GM12878 (cell line): ENCODE data around the gene IMMP2L. TPM values are rescaled to one million over a fixed set of nuclear protein-coding genes. Genes with fewer than 3 reads are reported as not detected.

Source experiments
- ATAC-seq: fragments of 200-7000 bp; cut with Tn5 transposase; 3 replicates; pipeline ENCODE4 v1.9.1; 2020; ENCODE audit warnings: mild to moderate bottlenecking, moderate library complexity
- BruUV-seq: library from RNA; stranded (reverse); fragments of 400-500 nt; replicated peaks from 2 replicates; lab custom pipeline; 2021; lab: Mats Ljungman, UMichigan
- CTCF ChIA-PET: fragments of 300-600 bp; sonication (Branson Sonifier 250); formaldehyde crosslinking; extraction: SDS; loops from one replicate; lab custom pipeline; 2021; ENCODE audit warnings: inconsistent platforms; lab: Yijun Ruan, JAX
- POLR2A ChIA-PET: fragments of 350-600 bp; formaldehyde crosslinking; extraction: SDS; loops from one replicate; lab custom pipeline; 2021; ENCODE audit warnings: inconsistent platforms; lab: Charles Lee
- RAD21 ChIA-PET: fragments of 300-600 bp; sonication (Branson Sonifier 250); formaldehyde crosslinking; loops from one replicate; lab custom pipeline; 2023; ENCODE audit warnings: antibody characterized with exemption; ENCODE audit not compliant: unreplicated experiment; lab: Charles Lee
- SMC1A ChIA-PET: fragments of 300-600 bp; sonication (Branson Sonifier 250); formaldehyde crosslinking; loops from one replicate; lab custom pipeline; 2023; ENCODE audit not compliant: unreplicated experiment, uncharacterized antibody; lab: Charles Lee
- DNase-seq: peaks from one replicate; pipeline ENCODE4 v3.0.0-alpha.2; 2011; ENCODE audit warnings: low read depth, low spot score
- FAIRE-seq: peaks from 3 replicates; lab custom pipeline; 2011; peaks lifted over from hg19 to GRCh38; lab: Jason Lieb, UNC
- H2AFZ ChIP-seq: 2 replicates; pipeline ENCODE4 v1.6.0; 2011; ENCODE audit warnings: low read depth, low read length, control low read depth; ENCODE audit not compliant: control insufficient read depth
- H3K27ac ChIP-seq: 2 replicates; pipeline ENCODE4 v1.5.1; 2011; ENCODE audit warnings: control low read depth; ENCODE audit not compliant: control insufficient read depth, insufficient read depth
- H3K27me3 ChIP-seq, 2 experiments: replicated peaks in 1 of 2; 2 replicates each; pipeline versions ENCODE4 v1.6.0 to v1.6.1; 2011; ENCODE audit warnings: low read length in 1 of 2; ENCODE audit not compliant: control insufficient read depth in 2 of 2, insufficient read depth in 2 of 2
- H3K36me3 ChIP-seq, 2 experiments: 2 replicates each; pipeline ENCODE4 v1.5.1; 2011; ENCODE audit warnings: low read length in 1 of 2; ENCODE audit not compliant: control insufficient read depth in 2 of 2, insufficient read depth in 2 of 2
- H3K4me1 ChIP-seq: 2 replicates; pipeline ENCODE4 v1.6.1; 2011; ENCODE audit warnings: mild to moderate bottlenecking, low read length, moderate library complexity, mixed read lengths; ENCODE audit not compliant: control insufficient read depth, insufficient read depth
- H3K4me2 ChIP-seq: 2 replicates; pipeline ENCODE4 v1.6.0; 2011; ENCODE audit warnings: control low read depth; ENCODE audit not compliant: control insufficient read depth, insufficient read depth
- H3K4me3 ChIP-seq: fragments of 200-600 bp; sonication (generic); 2 replicates; pipeline ENCODE4 v1.5.1; 2016
- H3K79me2 ChIP-seq: 2 replicates; pipeline ENCODE4 v1.6.0; 2011; ENCODE audit warnings: low read length; ENCODE audit not compliant: control insufficient read depth, insufficient read depth
- H3K9ac ChIP-seq: 2 replicates; pipeline ENCODE4 v1.8.0; 2011; ENCODE audit warnings: low read length, control low read depth, mixed read lengths; ENCODE audit not compliant: control insufficient read depth, insufficient read depth
- H3K9me3 ChIP-seq: replicated peaks from 3 replicates; pipeline ENCODE4 v1.5.1; 2011; ENCODE audit warnings: mild to moderate bottlenecking, low read length; ENCODE audit not compliant: control insufficient read depth, insufficient read depth
- H4K20me1 ChIP-seq: 2 replicates; pipeline ENCODE4 v1.6.0; 2011; ENCODE audit not compliant: control insufficient read depth, insufficient read depth
- BACH1 ChIP-seq: fragments of 450-650 bp; IDR thresholded peaks from 2 replicates; pipeline ENCODE4 v1.6.1; 2017; ENCODE audit warnings: mild to moderate bottlenecking, borderline replicate concordance
- ELK1 ChIP-seq: IDR thresholded peaks from 2 replicates; pipeline ENCODE4 v1.6.1; 2012; ENCODE audit warnings: low read depth, low read length, improper control_type of control experiment
- FOS ChIP-seq: IDR thresholded peaks from 3 replicates; pipeline ENCODE4 v1.6.1; 2011; ENCODE audit warnings: borderline replicate concordance; ENCODE audit not compliant: insufficient read length; ENCODE audit errors: extremely low read depth
- FOXM1 ChIP-seq: IDR thresholded peaks from 2 replicates; pipeline ENCODE4 v1.6.1; 2012; ENCODE audit warnings: low read depth, mild to moderate bottlenecking, inconsistent platforms, low read length, moderate library complexity
- GATAD2B ChIP-seq: fragments of 450-650 bp; conservative IDR thresholded peaks from 2 replicates; pipeline ENCODE4 v1.6.1; 2017; ENCODE audit warnings: low read depth, mild to moderate bottlenecking, moderate library complexity
- JUND ChIP-seq: IDR thresholded peaks from 2 replicates; pipeline ENCODE4 v1.6.1; 2012; ENCODE audit warnings: low read depth, mild to moderate bottlenecking, low read length, improper control_type of control experiment, moderate library complexity
- KLF5 ChIP-seq: fragments of 450-650 bp; IDR thresholded peaks from 2 replicates; pipeline ENCODE4 v1.6.1; 2014; ENCODE audit warnings: mild to moderate bottlenecking; ENCODE audit not compliant: partially characterized antibody
- MXI1 ChIP-seq: fragments of 150-350 bp; IDR thresholded peaks from 2 replicates; pipeline ENCODE4 v1.6.1; 2011; ENCODE audit warnings: low read depth, mild to moderate bottlenecking, inconsistent platforms, low read length, improper control_type of control experiment
- MYC ChIP-seq: IDR thresholded peaks from 2 replicates; pipeline ENCODE4 v1.6.1; 2011; ENCODE audit warnings: mild to moderate bottlenecking, low read length, moderate library complexity, inconsistent platforms; ENCODE audit not compliant: insufficient read depth, insufficient replicate concordance, insufficient read length, severe bottlenecking
- NRF1 ChIP-seq: conservative IDR thresholded peaks from 2 replicates; pipeline ENCODE4 v1.6.1; 2011; ENCODE audit warnings: mild to moderate bottlenecking, low read depth, low read length, improper control_type of control experiment
- PAX8 ChIP-seq: fragments of 450-650 bp; IDR thresholded peaks from 2 replicates; pipeline ENCODE4 v1.6.1; 2017; ENCODE audit warnings: mild to moderate bottlenecking, moderate library complexity
- POLR2AphosphoS2 ChIP-seq: IDR thresholded peaks from 2 replicates; pipeline ENCODE4 v1.6.1; 2011; ENCODE audit warnings: low read depth, mild to moderate bottlenecking, low read length, improper control_type of control experiment, moderate library complexity
- POU2F2 ChIP-seq: IDR thresholded peaks from 3 replicates; pipeline ENCODE4 v1.6.1; 2011; ENCODE audit warnings: low read depth, mild to moderate bottlenecking, low read length, borderline replicate concordance
- RAD21 ChIP-seq: IDR thresholded peaks from 2 replicates; pipeline ENCODE4 v1.6.1; 2011; ENCODE audit warnings: mild to moderate bottlenecking, low read depth, low read length, moderate library complexity; ENCODE audit not compliant: insufficient read depth
- SREBF2 ChIP-seq: IDR thresholded peaks from 2 replicates; pipeline ENCODE4 v1.6.1; 2012; ENCODE audit warnings: mild to moderate bottlenecking, low read length
- TAF1 ChIP-seq: IDR thresholded peaks from 2 replicates; pipeline ENCODE4 v1.6.1; 2011; ENCODE audit warnings: mild to moderate bottlenecking, low read depth, low read length, borderline replicate concordance
- TCF3 ChIP-seq: IDR thresholded peaks from 2 replicates; pipeline ENCODE4 v1.6.1; 2012; ENCODE audit warnings: low read depth, mild to moderate bottlenecking, low read length, borderline replicate concordance; ENCODE audit not compliant: insufficient read depth
- TCF7 ChIP-seq: IDR thresholded peaks from 2 replicates; pipeline ENCODE4 v1.6.1; 2014; ENCODE audit warnings: antibody characterized with exemption, borderline replicate concordance
- ZNF384 ChIP-seq: IDR thresholded peaks from 2 replicates; pipeline ENCODE4 v1.6.1; 2012; ENCODE audit warnings: low read depth, mild to moderate bottlenecking, low read length, improper control_type of control experiment, borderline replicate concordance
- WGBS: methylation state at CpG from one replicate; pipeline ENCODE4 v1.1.6; 2016; ENCODE audit warnings: low lambda C conversion rate; ENCODE audit not compliant: insufficient replicate concordance, insufficient coverage; ENCODE audit errors: missing lambda C conversion rate; 5-methylcytosine and 5-hydroxymethylcytosine counted together
- in situ Hi-C: fragments of 300-500 bp; cut with MboI; formaldehyde crosslinking; loops from 9 replicates; pipeline ENCODE4 v1.14.3; 2018; ENCODE audit warnings: mixed read lengths
- intact Hi-C: fragments of 100-400 bp; cut with micrococcal nuclease; formaldehyde crosslinking; loops from one replicate; pipeline ENCODE4 v1.14.2; 2022; ENCODE audit not compliant: unreplicated experiment
- polyA plus RNA-seq, 11 experiments: library from polyadenylated mRNA; depleted of rRNA in 4 of 11; unstranded in 6 of 11; stranded (reverse) in 5 of 11; fragments of >200 nt; fragmentation: Nextera tagmentation in 4 of 11; fragmentation: Illumina TruSeq in 1 of 11; extraction: Ambion mirVana in 4 of 11; extraction: Trizol in 1 of 11; gene quantifications; 1 replicate in 1 of 11; 2 replicates in 10 of 11; pipeline versions ENCODE4 v1.2.1 to v1.2.3, GENCODE V29; 2011 to 2016; ENCODE audit warnings: inconsistent platforms in 2 of 11, missing spikeins in 2 of 11, low read depth in 1 of 11
- total RNA-seq, 4 experiments: library from RNA; depleted of rRNA in 3 of 4; stranded (reverse); fragments of >200 nt in 3 of 4; fragmentation: Illumina TruSeq in 1 of 4; extraction: Trizol in 1 of 4; gene quantifications; 2 replicates each; pipeline versions ENCODE4 v1.2.1 to v1.2.3, GENCODE V29; 2013 to 2021

Gene IMMP2L
- total and polyA plus RNA-seq, 10 of the 15 experiments (the other 5 are each of a cell fraction or from before 2014, with no cell fraction given), result 12.6 to 46.3 (median 19.6) TPM

- TF ChIP-seq NRF1 (no peak), ZNF384 (no peak), TAF1 (no peak), MXI1 (no peak), BACH1 (no peak), ELK1 (no peak)
Measured at GRCh38 chr7:110854166-110854565, 708.1 kb downstream of the IMMP2L start (continued).

GRCh38 chr7:110853263-110853662, 709.0 kb downstream of the IMMP2L start:
- no TSS peak for BruUV-seq
- H3K27me3 ChIP-seq, result no peaks in the 10 kb centered on the region
- H3K4me1 ChIP-seq, result no peaks in the 10 kb centered on the region
- H3K27ac ChIP-seq, result no peak overlapping the region
- H3K9ac ChIP-seq, result no peak overlapping the region
- no peak for DNase-seq
- SMC1A ChIA-PET, result no interaction called here
- WGBS, result 71% methylated on average over 3 of the region's 3 CpGs
- TF ChIP-seq MYC (no peak), TCF7 (no peak), FOS (no peak), POU2F2 (no peak), JUND (no peak), SREBF2 (no peak), POLR2AphosphoS2 (no peak), GATAD2B (no peak), KLF5 (no peak), PAX8 (no peak), RAD21 (no peak), FOXM1 (no peak), TCF3 (no peak)
- POLR2A ChIA-PET, result no interaction called here
- no peaks in the 10 kb centered on the region for H4K20me1 ChIP-seq
- in situ Hi-C loops, result no loop called here
- ATAC-seq, result no peak
- no peaks in the 10 kb centered on the region for H3K36me3 ChIP-seq
- H3K9me3 ChIP-seq, result no peaks in the 10 kb centered on the region
- H3K4me2 ChIP-seq, result no peak overlapping the region
- CTCF ChIA-PET, result no interaction called here
- H3K79me2 ChIP-seq, result no peaks in the 10 kb centered on the region
- no peak for FAIRE-seq
- intact Hi-C loops, result no loop called here
- H2AFZ ChIP-seq, result no peak overlapping the region
- H3K4me3 ChIP-seq, result no peak overlapping the region
- RAD21 ChIA-PET, result no interaction called here
